ENCODE data around the gene RAC2.

RAC2 gene

GRCh38 chr22:37182949-37183245 is 61.2 kb downstream of the RAC2 start:
- Histone ChIP-seq H3K4me2 (ENCODE audit: low read length) (no peak overlapping the region), H3K4me1 (peaks cover 24% of the 10 kb centered on the region), H3K27me3 (ENCODE audit: control insufficient read depth, insufficient read depth, low read length) (no peaks in the 10 kb centered on the region), H3K27ac (no peak overlapping the region), H3K4me3 (ENCODE audit: low read depth, low read length) (no peak overlapping the region), H3K79me2 (no peaks in the 10 kb centered on the region), H2AFZ (no peak overlapping the region), H3K36me3 (ENCODE audit: control insufficient read depth, insufficient read depth, low read length) (no peaks in the 10 kb centered on the region), H3K9me3 (ENCODE audit: control insufficient read depth, low read length) (no peaks in the 10 kb centered on the region), H3K9ac (no peak overlapping the region)
- TF ChIP-seq CTCF (IDR thresholded peaks at IDR 0.05) = no peak

GRCh38 chr22:37182101-37182948 is 61.7 kb downstream of the RAC2 start:
- Histone ChIP-seq H3K4me2 (ENCODE audit: low read length) (no peak overlapping the region), H3K79me2 (no peaks in the 10 kb centered on the region), H3K9ac (no peak overlapping the region), H3K4me1 (peaks cover 18% of the 10 kb centered on the region), H3K27ac (no peak overlapping the region), H3K36me3 (ENCODE audit: control insufficient read depth, insufficient read depth, low read length) (no peaks in the 10 kb centered on the region), H3K9me3 (ENCODE audit: control insufficient read depth, low read length) (no peaks in the 10 kb centered on the region), H2AFZ (no peak overlapping the region), H3K4me3 (ENCODE audit: low read depth, low read length) (no peak overlapping the region), H3K27me3 (ENCODE audit: control insufficient read depth, insufficient read depth, low read length) (no peaks in the 10 kb centered on the region)
- TF ChIP-seq CTCF (IDR thresholded peaks at IDR 0.05) = no peak

- H3K9me3 ChIP-seq (ENCODE audit: control insufficient read depth, low read length) = no peaks in the 10 kb centered on the region
- TF ChIP-seq CTCF (IDR thresholded peaks at IDR 0.05) = no peak
- H3K36me3 ChIP-seq (ENCODE audit: control insufficient read depth, insufficient read depth, low read length) = no peaks in the 10 kb centered on the region
- H3K27ac ChIP-seq = no peak overlapping the region
- peaks cover 19% of the 10 kb centered on the region for H3K4me1 ChIP-seq
- no peaks in the 10 kb centered on the region for H3K27me3 ChIP-seq (ENCODE audit: control insufficient read depth, insufficient read depth, low read length)
- no peak overlapping the region for H3K9ac ChIP-seq
- H3K79me2 ChIP-seq = no peaks in the 10 kb centered on the region
- H3K4me2 ChIP-seq (ENCODE audit: low read length) = no peak overlapping the region
- no peak overlapping the region for H3K4me3 ChIP-seq (ENCODE audit: low read depth, low read length)
- no peak overlapping the region for H2AFZ ChIP-seq
Observed at GRCh38 chr22:37181681-37182080, 62.4 kb downstream of the RAC2 start.

- H3K27ac ChIP-seq = no peak overlapping the region
- no peak overlapping the region for H3K4me3 ChIP-seq (ENCODE audit: low read depth, low read length)
- H3K79me2 ChIP-seq = no peaks in the 10 kb centered on the region
- peaks cover 22% of the 10 kb centered on the region for H3K4me1 ChIP-seq
- H3K9me3 ChIP-seq (ENCODE audit: control insufficient read depth, low read length) = no peaks in the 10 kb centered on the region
- no peaks in the 10 kb centered on the region for H3K36me3 ChIP-seq (ENCODE audit: control insufficient read depth, insufficient read depth, low read length)
- H3K9ac ChIP-seq = no peak overlapping the region
- no peak overlapping the region for H2AFZ ChIP-seq
- H3K4me2 ChIP-seq (ENCODE audit: low read length) = no peak overlapping the region
- no peaks in the 10 kb centered on the region for H3K27me3 ChIP-seq (ENCODE audit: control insufficient read depth, insufficient read depth, low read length)
- no peak for TF ChIP-seq CTCF (IDR thresholded peaks at IDR 0.05)
Observed at GRCh38 chr22:37180531-37181231, 63.4 kb downstream of the RAC2 start.
